ENCODE data around the gene AATF. TPM values are rescaled to one million over a fixed set of nuclear protein-coding genes. Genes with fewer than 3 reads are reported as not detected.

Gene AATF
- total RNA-seq, 4 donors from 2014 or later = 16.5 to 54.2 (median 26.9) TPM

DNA sequence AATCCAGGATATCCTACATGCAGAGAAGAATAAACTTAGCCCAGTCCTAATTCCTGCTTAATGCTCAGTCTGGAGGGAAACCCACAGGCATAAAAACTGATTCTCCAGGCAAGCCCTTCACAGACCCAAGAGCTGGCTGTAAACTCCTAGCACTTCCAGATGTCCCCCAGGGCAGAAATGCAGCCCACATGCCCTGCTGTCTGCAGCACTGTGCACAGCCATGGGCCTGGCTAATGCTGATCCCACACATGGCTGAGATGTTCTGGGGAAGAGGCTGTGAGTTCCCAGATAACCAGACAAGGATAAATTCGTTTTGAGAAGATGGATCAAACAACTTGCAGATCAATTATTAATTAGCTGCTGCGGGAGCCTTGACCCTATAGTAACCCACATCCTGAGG lies 148.4 kb downstream of the AATF start:
- Histone ChIP-seq H3K4me1 (peaks cover 0 to 8% (median 0%) of the 10 kb centered on the region in 4 donors), H3K4me3 (no peak overlapping the region), H3K36me3 (peaks cover 0 to 16% (median 6%) of the 10 kb centered on the region in 4 donors), H3K27me3 (no peaks in the 10 kb centered on the region), H3K27ac (no peak overlapping the region), H3K9me3 (no peaks in the 10 kb centered on the region)
- in situ Hi-C loops (cut with MboI; ENCODE audit: low pct_ligation_motif_present in 1 of 4, low pct_unique_long_range_greater_than_20kb in 1 of 4, low sequenced_read_pairs in 3 of 4) (no loop called here), intact Hi-C loops (cut with DNase I; ENCODE audit: low total_unique reads) (no loop called here)
- no peak for DNase-seq
- TF ChIP-seq EP300 (IDR thresholded peaks at IDR 0.05; ENCODE audit: low read depth) = no peak
- TF ChIP-seq POLR2AphosphoS5 (IDR thresholded peaks at IDR 0.05) = no peak
- TF ChIP-seq, protein P1, sequence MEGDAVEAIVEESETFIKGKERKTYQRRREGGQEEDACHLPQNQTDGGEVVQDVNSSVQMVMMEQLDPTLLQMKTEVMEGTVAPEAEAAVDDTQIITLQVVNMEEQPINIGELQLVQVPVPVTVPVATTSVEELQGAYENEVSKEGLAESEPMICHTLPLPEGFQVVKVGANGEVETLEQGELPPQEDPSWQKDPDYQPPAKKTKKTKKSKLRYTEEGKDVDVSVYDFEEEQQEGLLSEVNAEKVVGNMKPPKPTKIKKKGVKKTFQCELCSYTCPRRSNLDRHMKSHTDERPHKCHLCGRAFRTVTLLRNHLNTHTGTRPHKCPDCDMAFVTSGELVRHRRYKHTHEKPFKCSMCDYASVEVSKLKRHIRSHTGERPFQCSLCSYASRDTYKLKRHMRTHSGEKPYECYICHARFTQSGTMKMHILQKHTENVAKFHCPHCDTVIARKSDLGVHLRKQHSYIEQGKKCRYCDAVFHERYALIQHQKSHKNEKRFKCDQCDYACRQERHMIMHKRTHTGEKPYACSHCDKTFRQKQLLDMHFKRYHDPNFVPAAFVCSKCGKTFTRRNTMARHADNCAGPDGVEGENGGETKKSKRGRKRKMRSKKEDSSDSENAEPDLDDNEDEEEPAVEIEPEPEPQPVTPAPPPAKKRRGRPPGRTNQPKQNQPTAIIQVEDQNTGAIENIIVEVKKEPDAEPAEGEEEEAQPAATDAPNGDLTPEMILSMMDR (IDR thresholded peaks at IDR 0.05) = no peak
- no peak for TF ChIP-seq POLR2A (IDR thresholded peaks at IDR 0.05)
- 85% methylated on average over 2 of the region's 2 CpGs; no CpG with 5 or more reads in 1 of the 2 donors for WGBS, 2 donors (ENCODE audit: low coverage in 1 of 2)

DNA sequence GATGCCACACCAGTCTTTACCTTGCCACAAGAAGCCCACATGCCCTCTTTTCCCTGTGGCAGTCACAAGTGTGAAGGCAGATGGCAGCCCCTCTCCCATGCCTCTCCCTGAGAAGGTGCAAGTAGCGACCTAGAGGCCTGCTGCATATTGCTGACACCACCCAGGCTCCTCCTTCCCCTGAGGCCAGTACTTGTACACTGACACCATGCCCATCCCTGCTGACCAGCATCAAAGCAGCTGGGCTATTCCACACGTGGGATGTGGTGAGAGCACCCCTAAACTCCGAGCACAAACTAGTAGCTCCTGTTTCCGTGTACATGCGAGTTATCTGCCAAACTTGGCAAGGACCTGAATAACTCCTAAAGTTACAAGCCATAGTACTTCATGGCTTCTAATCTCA lies 149.4 kb downstream of the AATF start:
- Histone ChIP-seq H3K27me3 (no peaks in the 10 kb centered on the region), H3K27ac (no peak overlapping the region), H3K9me3 (no peaks in the 10 kb centered on the region), H3K4me1 (no peaks in the 10 kb centered on the region), H3K4me3 (no peak overlapping the region), H3K36me3 (peaks cover 0 to 16% (median 6%) of the 10 kb centered on the region in 4 donors)
- TF ChIP-seq EP300 (IDR thresholded peaks at IDR 0.05; ENCODE audit: low read depth) (no peak), POLR2AphosphoS5 (IDR thresholded peaks at IDR 0.05) (no peak), POLR2A (IDR thresholded peaks at IDR 0.05) (no peak)
- TF ChIP-seq, protein P1 (IDR thresholded peaks at IDR 0.05) = no peak
- intact Hi-C loops (cut with DNase I; ENCODE audit: low total_unique reads) = no loop called here
- DNase-seq = no peak
- WGBS, 2 donors (ENCODE audit: low coverage in 1 of 2) = 92% methylated on average over 5 of the region's 5 CpGs; no CpG with 5 or more reads in 1 of the 2 donors
- in situ Hi-C loops (cut with MboI; ENCODE audit: low pct_ligation_motif_present in 1 of 4, low pct_unique_long_range_greater_than_20kb in 1 of 4, low sequenced_read_pairs in 3 of 4) = no loop called here

DNA sequence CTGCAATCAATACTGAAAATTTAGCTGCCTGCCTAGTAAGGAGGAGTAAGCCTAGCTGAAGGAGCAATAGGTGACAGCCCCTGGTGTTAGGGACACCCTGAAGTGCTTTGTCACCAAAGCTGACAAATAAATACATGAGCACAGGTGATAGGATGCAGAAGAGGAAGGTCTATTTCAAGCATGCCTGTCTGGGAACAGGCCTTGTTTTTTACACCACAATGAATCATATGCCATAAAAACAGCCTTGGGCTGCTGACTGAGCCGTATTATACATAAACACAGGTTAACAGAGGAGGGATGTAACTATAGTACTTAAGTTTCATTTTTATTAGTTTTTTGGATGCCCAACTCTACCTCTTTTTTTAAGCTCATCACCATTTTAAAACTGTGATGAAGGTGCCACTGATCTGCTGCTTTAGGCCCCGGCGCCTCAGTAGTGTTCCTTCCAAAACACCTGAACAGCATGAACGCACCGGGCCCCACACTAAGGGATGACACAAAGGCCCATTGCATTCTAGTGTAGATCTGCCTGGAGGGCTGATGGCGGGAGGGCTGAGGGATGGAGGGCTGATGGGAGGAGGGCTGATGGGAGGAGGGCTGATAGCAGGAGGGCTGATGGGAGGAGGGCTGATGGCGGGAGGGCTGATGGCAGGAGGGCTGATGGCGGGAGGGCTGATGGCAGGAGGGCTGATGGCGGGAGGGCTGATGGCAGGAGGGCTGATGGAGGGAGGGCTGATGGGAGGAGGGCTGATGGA lies 150.3 kb downstream of the AATF start:
- Histone ChIP-seq H3K4me1 (no peaks in the 10 kb centered on the region), H3K36me3 (peaks cover 0 to 16% (median 6%) of the 10 kb centered on the region in 4 donors), H3K27me3 (no peaks in the 10 kb centered on the region), H3K9me3 (no peaks in the 10 kb centered on the region), H3K4me3 (no peak overlapping the region), H3K27ac (no peak overlapping the region)
- in situ Hi-C loops (cut with MboI; ENCODE audit: low pct_ligation_motif_present in 1 of 4, low pct_unique_long_range_greater_than_20kb in 1 of 4, low sequenced_read_pairs in 3 of 4) (no loop called here), intact Hi-C loops (cut with DNase I; ENCODE audit: low total_unique reads) (no loop called here)
- TF ChIP-seq POLR2AphosphoS5 (IDR thresholded peaks at IDR 0.05) = no peak
- TF ChIP-seq EP300 (IDR thresholded peaks at IDR 0.05; ENCODE audit: low read depth) = no peak
- TF ChIP-seq POLR2A (IDR thresholded peaks at IDR 0.05) = no peak
- TF ChIP-seq, protein P1 (IDR thresholded peaks at IDR 0.05) = no peak
- WGBS, 2 donors (ENCODE audit: low coverage in 1 of 2) = 91 to 93% methylated on average over 9 of the region's 9 CpGs
- no peak for DNase-seq

DNA sequence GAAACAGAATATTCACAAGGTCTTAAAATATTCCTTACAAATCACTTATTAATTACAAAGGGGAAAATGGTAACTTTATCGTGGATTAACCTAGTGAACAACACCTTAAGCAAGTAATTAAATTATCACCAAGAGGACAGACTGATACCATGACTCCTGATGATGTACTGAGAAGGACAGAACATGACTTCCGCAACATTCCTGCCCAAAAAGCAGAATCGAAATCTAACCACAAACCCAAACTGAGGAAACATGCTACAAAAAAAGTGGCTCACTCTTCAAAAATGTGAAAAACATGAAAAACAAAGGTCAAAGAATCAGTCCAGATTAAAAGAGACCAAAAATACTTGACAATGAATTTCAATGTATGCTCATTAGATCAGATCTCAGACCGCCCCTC lies 151.5 kb downstream of the AATF start:
- peaks cover 0 to 16% (median 6%) of the 10 kb centered on the region in 4 donors for H3K36me3 ChIP-seq
- 85 to 100% methylated on average over 4 of the region's 4 CpGs for WGBS, 2 donors (ENCODE audit: low coverage in 1 of 2)
- in situ Hi-C loops (cut with MboI; ENCODE audit: low pct_ligation_motif_present in 1 of 4, low pct_unique_long_range_greater_than_20kb in 1 of 4, low sequenced_read_pairs in 3 of 4) (loop anchor here in 1 of 4 donors (25.0 kb wide), 1 partner anchor 112 kb away; no protein-coding TSS in a partner anchor), intact Hi-C loops (cut with DNase I; ENCODE audit: low total_unique reads) (no loop called here)
- H3K27me3 ChIP-seq = no peaks in the 10 kb centered on the region
- H3K9me3 ChIP-seq = no peaks in the 10 kb centered on the region
- H3K4me1 ChIP-seq = no peaks in the 10 kb centered on the region
- no peak overlapping the region for H3K4me3 ChIP-seq
- no peak overlapping the region for H3K27ac ChIP-seq
- DNase-seq = no peak
- TF ChIP-seq POLR2A (IDR thresholded peaks at IDR 0.05) (no peak), EP300 (IDR thresholded peaks at IDR 0.05; ENCODE audit: low read depth) (no peak), POLR2AphosphoS5 (IDR thresholded peaks at IDR 0.05) (no peak)
- TF ChIP-seq, protein P1 (IDR thresholded peaks at IDR 0.05) = no peak

Measured in transverse colon (tissue), 4 donors.